ENCODE data around the gene ZFP1. TPM values are rescaled to one million over a fixed set of nuclear protein-coding genes. Genes with fewer than 3 reads are reported as not detected.

Gene ZFP1
- total RNA-seq, 1 experiment from 2014 or later: 14.4 TPM

Other genes with a start within 250 kb of the ZFP1 start
- 6.4 and 32.0 TPM in 2 replicates for gene WDR59, start 163.4 kb upstream of the ZFP1 start, total RNA-seq (2014; rRNA removed; shearing (Covaris generic))
- 13.6 and 19.3 TPM in 2 replicates for gene ZNRF1, start 149.5 kb upstream of the ZFP1 start, total RNA-seq (2014; rRNA removed; shearing (Covaris generic))
- gene LDHD, start 31.7 kb upstream of the ZFP1 start, total RNA-seq (2014; rRNA removed; shearing (Covaris generic)): 0.42 TPM in 2 replicates
- not detected in 2 replicates for gene CTRB2, start 58.6 kb downstream of the ZFP1 start, total RNA-seq (2014; rRNA removed; shearing (Covaris generic))
- not detected in 2 replicates for gene CTRB1, start 70.5 kb downstream of the ZFP1 start, total RNA-seq (2014; rRNA removed; shearing (Covaris generic))
- 47.3 and 80.5 TPM in 2 replicates for gene BCAR1, start 103.1 kb downstream of the ZFP1 start, total RNA-seq (2014; rRNA removed; shearing (Covaris generic))